ENCODE data around the gene KLF2. TPM values are rescaled to one million over a fixed set of nuclear protein-coding genes. Genes with fewer than 3 reads are reported as not detected.
"Not testable (repeated sequence)": the region's sequence is repeated elsewhere in the genome, so short reads cannot be mapped to it uniquely, and the experiment has no call there.

The KLF2 gene
- total RNA-seq, 2 experiments from 2014 or later = 172 to 193 TPM

- Mint-ChIP-seq H3K9me3 (no peaks in the 10 kb centered on the region), H3K27me3 (peaks cover 16% of the 10 kb centered on the region), H3K4me3 (no peak overlapping the region), H3K27ac (no peak overlapping the region), H3K36me3 (peaks cover 2% of the 10 kb centered on the region), H3K4me1 (peaks cover 37% of the 10 kb centered on the region)
- POLR2A ChIA-PET = interaction anchor here (1.3 kb wide), 1 partner anchor 10 kb away, joined by 4 read pairs; the partner anchor contains the start of gene KLF2
- no peak for DNase-seq
- no peak for ATAC-seq (ENCODE audit: low read depth)
Measured at GRCh38 chr19:16334411-16334810, 9.8 kb downstream of the KLF2 start.

- Mint-ChIP-seq H3K4me3 (no peak overlapping the region), H3K27ac (no peak overlapping the region), H3K9me3 (no peaks in the 10 kb centered on the region), H3K27me3 (peaks cover 13% of the 10 kb centered on the region), H3K36me3 (peaks cover 2% of the 10 kb centered on the region), H3K4me1 (peaks cover 37% of the 10 kb centered on the region)
- POLR2A ChIA-PET = interaction anchor here (1.3 kb wide), 1 partner anchor 11 kb away, joined by 4 read pairs; the partner anchor contains the start of gene KLF2
- DNase-seq (no peak), ATAC-seq (ENCODE audit: low read depth) (no peak)
Measured at GRCh38 chr19:16335226-16335625, 10.6 kb downstream of the KLF2 start.

- DNase-seq = no peak
- no peak for ATAC-seq (ENCODE audit: low read depth)
- peaks cover 3% of the 10 kb centered on the region for H3K36me3 Mint-ChIP-seq
- H3K27me3 Mint-ChIP-seq = peaks cover 9% of the 10 kb centered on the region
- H3K4me1 Mint-ChIP-seq = peaks cover 35% of the 10 kb centered on the region
- no peak overlapping the region for H3K27ac Mint-ChIP-seq
- POLR2A ChIA-PET = no interaction called here
- no peaks in the 10 kb centered on the region for H3K9me3 Mint-ChIP-seq
- no peak overlapping the region for H3K4me3 Mint-ChIP-seq
Measured at GRCh38 chr19:16336571-16336970, 11.9 kb downstream of the KLF2 start.

- ATAC-seq (ENCODE audit: low read depth) (no peak), DNase-seq (no peak)
- POLR2A ChIA-PET = interaction anchor here (1.2 to 3.4 kb wide), 6 partner anchors 9 to 33 kb away, joined by 3 to 68 read pairs (median 24); partner anchors contain the start of gene KLF2
- Mint-ChIP-seq H3K27ac (no peak overlapping the region), H3K4me3 (no peak overlapping the region), H3K4me1 (peaks cover 42% of the 10 kb centered on the region), H3K27me3 (peaks cover 5% of the 10 kb centered on the region), H3K36me3 (peaks cover 3% of the 10 kb centered on the region), H3K9me3 (no peaks in the 10 kb centered on the region)
Measured at GRCh38 chr19:16337809-16338469, 13.3 kb downstream of the KLF2 start.

GRCh38 chr19:16338470-16339360 lies 14.1 kb downstream of the KLF2 start:
- peak overlapping the region; percentile 84 for H3K27ac Mint-ChIP-seq
- H3K4me1 Mint-ChIP-seq = peaks cover 46% of the 10 kb centered on the region
- no peaks in the 10 kb centered on the region for H3K9me3 Mint-ChIP-seq
- peak; percentile 61 for DNase-seq
- peak overlapping the region; percentile 81 for H3K4me3 Mint-ChIP-seq
- peaks cover 5% of the 10 kb centered on the region for H3K36me3 Mint-ChIP-seq
- H3K27me3 Mint-ChIP-seq = peaks cover 2% of the 10 kb centered on the region
- POLR2A ChIA-PET = interaction anchor here (0.6 to 3.4 kb wide), 10 partner anchors 9 to 91 kb away, joined by 3 to 68 read pairs (median 10); partner anchors contain the start of gene KLF2
- peak; percentile 51 for ATAC-seq (ENCODE audit: low read depth)

GRCh38 chr19:16339361-16339725 lies 14.7 kb downstream of the KLF2 start:
- no peaks in the 10 kb centered on the region for H3K27me3 Mint-ChIP-seq
- peaks cover 5% of the 10 kb centered on the region for H3K36me3 Mint-ChIP-seq
- DNase-seq (no peak), ATAC-seq (ENCODE audit: low read depth) (no peak)
- H3K27ac Mint-ChIP-seq = peak overlapping the region; percentile 42
- POLR2A ChIA-PET = interaction anchor here (0.6 to 3.4 kb wide), 10 partner anchors 10 to 91 kb away, joined by 3 to 68 read pairs (median 10); partner anchors contain the start of gene KLF2
- peaks cover 46% of the 10 kb centered on the region for H3K4me1 Mint-ChIP-seq
- peak overlapping the region; percentile 81 for H3K4me3 Mint-ChIP-seq
- no peaks in the 10 kb centered on the region for H3K9me3 Mint-ChIP-seq

- H3K27ac Mint-ChIP-seq = no peak overlapping the region
- no peak overlapping the region for H3K4me3 Mint-ChIP-seq
- peaks cover 5% of the 10 kb centered on the region for H3K36me3 Mint-ChIP-seq
- no peak for DNase-seq
- H3K27me3 Mint-ChIP-seq = no peaks in the 10 kb centered on the region
- POLR2A ChIA-PET = interaction anchor here (1.0 to 3.4 kb wide), 6 partner anchors 11 to 34 kb away, joined by 3 to 68 read pairs (median 24); partner anchors contain the start of gene KLF2
- peaks cover 46% of the 10 kb centered on the region for H3K4me1 Mint-ChIP-seq
- no peak for ATAC-seq (ENCODE audit: low read depth)
- no peaks in the 10 kb centered on the region for H3K9me3 Mint-ChIP-seq
Measured at GRCh38 chr19:16340092-16340491, 15.5 kb downstream of the KLF2 start.

- no peak for DNase-seq
Measured at GRCh38 chr19:16340654-16341053, 16.0 kb downstream of the KLF2 start.

GRCh38 chr19:16342002-16342715 lies 17.5 kb downstream of the KLF2 start:
- H3K4me3 Mint-ChIP-seq = peak overlapping the region; percentile 66
- DNase-seq = no peak
- peaks cover 3% of the 10 kb centered on the region for H3K27me3 Mint-ChIP-seq
- peaks cover 5% of the 10 kb centered on the region for H3K36me3 Mint-ChIP-seq
- peak overlapping the region; percentile 88 for H3K27ac Mint-ChIP-seq
- H3K9me3 Mint-ChIP-seq = no peaks in the 10 kb centered on the region
- H3K4me1 Mint-ChIP-seq = peaks cover 47% of the 10 kb centered on the region
- POLR2A ChIA-PET = interaction anchor here (0.5 to 3.5 kb wide), 13 partner anchors 9 to 41 kb away, joined by 3 to 33 read pairs (median 5); partner anchors contain the start of gene KLF2
- peak; percentile 76 for ATAC-seq (ENCODE audit: low read depth)

More at GRCh38 chr19:16340654-16341053, 16.0 kb downstream of the KLF2 start:
- peaks cover 47% of the 10 kb centered on the region for H3K4me1 Mint-ChIP-seq
- no peaks in the 10 kb centered on the region for H3K9me3 Mint-ChIP-seq
- peaks cover 5% of the 10 kb centered on the region for H3K36me3 Mint-ChIP-seq
- peaks cover 2% of the 10 kb centered on the region for H3K27me3 Mint-ChIP-seq
- peak overlapping the region; percentile 32 for H3K4me3 Mint-ChIP-seq
- POLR2A ChIA-PET = interaction anchor here (0.7 to 3.5 kb wide), 5 partner anchors 13 to 265 kb away, joined by 3 to 33 read pairs (median 8); partner anchors contain the start of gene TPM4
- H3K27ac Mint-ChIP-seq = peak overlapping the region; percentile 73
- ATAC-seq (ENCODE audit: low read depth) = no peak

GRCh38 chr19:16343156-16343555 lies 18.5 kb downstream of the KLF2 start:
- Mint-ChIP-seq H3K27ac (no peak overlapping the region), H3K9me3 (no peaks in the 10 kb centered on the region), H3K27me3 (peaks cover 5% of the 10 kb centered on the region), H3K36me3 (peaks cover 5% of the 10 kb centered on the region), H3K4me3 (peak overlapping the region; percentile 35), H3K4me1 (peaks cover 38% of the 10 kb centered on the region)
- no peak for ATAC-seq (ENCODE audit: low read depth)
- DNase-seq = no peak
- POLR2A ChIA-PET = interaction anchor here (0.9 to 3.5 kb wide), 8 partner anchors 8 to 28 kb away, joined by 3 to 33 read pairs (median 11); partner anchors contain the start of gene KLF2

GRCh38 chr19:16345457-16345856 lies 20.8 kb downstream of the KLF2 start:
- H3K4me1 Mint-ChIP-seq = peaks cover 20% of the 10 kb centered on the region
- H3K9me3 Mint-ChIP-seq = no peaks in the 10 kb centered on the region
- peaks cover 3% of the 10 kb centered on the region for H3K36me3 Mint-ChIP-seq
- H3K27ac Mint-ChIP-seq = no peak overlapping the region
- POLR2A ChIA-PET = interaction anchor here (0.5 kb wide), 1 partner anchor 22 kb away, joined by 5 read pairs; no protein-coding TSS in a partner anchor
- peaks cover 5% of the 10 kb centered on the region for H3K27me3 Mint-ChIP-seq
- no peak for DNase-seq
- no peak overlapping the region for H3K4me3 Mint-ChIP-seq
- ATAC-seq (ENCODE audit: low read depth) = no peak

GRCh38 chr19:16347099-16347498 lies 22.5 kb downstream of the KLF2 start:
- not testable (repeated sequence) for H3K36me3 Mint-ChIP-seq; H3K27ac Mint-ChIP-seq; H3K27me3 Mint-ChIP-seq; ATAC-seq (ENCODE audit: low read depth); DNase-seq; H3K9me3 Mint-ChIP-seq; H3K4me3 Mint-ChIP-seq
- peaks cover 14% of the 10 kb centered on the region for H3K4me1 Mint-ChIP-seq
- POLR2A ChIA-PET = interaction anchor here (1.0 kb wide), 1 partner anchor 17 kb away, joined by 3 read pairs; no protein-coding TSS in a partner anchor

Data from activated naive CD8-positive, alpha-beta T cell treated with anti-CD3 and anti-CD28 coated beads, Interleukin-2, amount 10 ng/mL, durations not matched to agents 7 days and 5 days (primary cell).